HCT116 (cell line): ENCODE measurements around the gene DGKG. TPM values are rescaled to one million over a fixed set of nuclear protein-coding genes. Genes with fewer than 3 reads are reported as not detected.

Experiments used
- ATAC-seq: fragments of 200-7000 bp; cut with Tn5 transposase; 2 replicates; pipeline ENCODE4 v1.9.1; 2020; ENCODE audit warnings: mild to moderate bottlenecking, moderate library complexity
- BruUV-seq: library from RNA; stranded (reverse); fragments of 400-500 nt; replicated peaks from 2 replicates; lab custom pipeline; 2021; lab: Mats Ljungman, UMichigan
- CTCF ChIA-PET: fragments of 300-600 bp; sonication (Branson Sonifier 250); formaldehyde crosslinking; loops from one replicate; lab custom pipeline; 2021; ENCODE audit warnings: antibody characterized with exemption; lab: Charles Lee
- POLR2A ChIA-PET: fragments of 300-600, 350-600 bp; sonication (Branson Sonifier 250); formaldehyde crosslinking; loops from one replicate; lab custom pipeline; 2021; ENCODE audit warnings: antibody characterized with exemption; lab: Charles Lee
- RAD21 ChIA-PET, 2 experiments: fragments of 300-600 bp; sonication (Branson Sonifier 250); formaldehyde crosslinking; loops; one replicate each; lab custom pipeline; 2023; ENCODE audit warnings: low total read pairs in 2 of 2; ENCODE audit not compliant: uncharacterized antibody in 2 of 2, unreplicated experiment in 2 of 2, low non-redundant PET in 1 of 2; lab: Charles Lee
- DNase-seq: peaks from one replicate; pipeline ENCODE4 v3.0.0-alpha.2; 2010; ENCODE audit warnings: low read depth, low spot score
- H2AFZ ChIP-seq: fragments of 200-600 bp; shearing (Covaris generic), sonication (generic); 2 replicates; pipeline ENCODE4 v1.6.1; 2017; ENCODE audit warnings: low read depth, mixed run types, mixed read lengths, antibody characterized with exemption, low read length; ENCODE audit not compliant: poor library complexity, severe bottlenecking
- H3K27ac ChIP-seq: 2 replicates; pipeline ENCODE4 v1.5.1; 2012; ENCODE audit warnings: low read depth, low read length
- H3K27me3 ChIP-seq: fragments of 200-600 bp; sonication (generic); 2 replicates; pipeline ENCODE4 v1.6.1; 2016; ENCODE audit warnings: mixed run types, low read length, mixed read lengths; ENCODE audit not compliant: insufficient read depth
- H3K36me3 ChIP-seq, 2 experiments: fragments of 200-500 bp in 1 of 2; fragments of 200-600 bp in 1 of 2; sonication (Bioruptor generic) in 1 of 2; sonication (generic) in 1 of 2; 2 replicates each; pipeline versions ENCODE4 v1.5.1 to v1.6.1; 2014 to 2016; ENCODE audit warnings: low read length in 2 of 2, inconsistent platforms in 1 of 2, mixed read lengths in 1 of 2, mixed run types in 1 of 2; ENCODE audit not compliant: insufficient read depth in 2 of 2, control insufficient read depth in 1 of 2
- H3K4me1 ChIP-seq, 2 experiments: fragments of 200-600 bp in 1 of 2; sonication (generic) in 1 of 2; 2 replicates each; pipeline versions ENCODE4 v1.5.1 to v1.6.1; 2012 to 2017; ENCODE audit warnings: low read length in 2 of 2, inconsistent platforms in 1 of 2, mild to moderate bottlenecking in 1 of 2, mixed read lengths in 1 of 2, mixed run types in 1 of 2, moderate library complexity in 1 of 2; ENCODE audit not compliant: insufficient read depth in 2 of 2, control insufficient read depth in 1 of 2
- H3K4me2 ChIP-seq: fragments of 200-600 bp; sonication (generic); 2 replicates; pipeline ENCODE4 v1.6.1; 2017; ENCODE audit warnings: mixed run types, low read length, mixed read lengths
- H3K4me3 ChIP-seq, 2 experiments: fragments of 200-600 bp in 1 of 2; sonication (generic) in 1 of 2; replicated peaks in 1 of 2; 2 replicates each; pipeline ENCODE4 v1.5.1; 2011 to 2016; ENCODE audit warnings: low read length in 2 of 2, control low read depth in 1 of 2, low read depth in 1 of 2, mild to moderate bottlenecking in 1 of 2, mixed read lengths in 1 of 2, mixed run types in 1 of 2
- H3K79me2 ChIP-seq: fragments of 200-600 bp; sonication (generic); 2 replicates; pipeline ENCODE4 v1.6.1; 2017; ENCODE audit warnings: mild to moderate bottlenecking, mixed run types, low read length, moderate library complexity, mixed read lengths; ENCODE audit not compliant: insufficient read depth
- H3K9ac ChIP-seq: fragments of 200-600 bp; sonication (generic); 2 replicates; pipeline ENCODE4 v1.6.1; 2016; ENCODE audit warnings: low read length, mixed read lengths
- H3K9me2 ChIP-seq: fragments of 200-600 bp; sonication (generic), shearing (Covaris generic); 2 replicates; pipeline ENCODE4 v1.6.1; 2017; ENCODE audit warnings: mixed run types, mild to moderate bottlenecking, moderate library complexity; ENCODE audit not compliant: insufficient read depth
- H3K9me3 ChIP-seq, 2 experiments: fragments of 200-500 bp in 1 of 2; fragments of 200-600 bp in 1 of 2; sonication (Bioruptor generic) in 1 of 2; sonication (generic) in 1 of 2; 2 replicates each; pipeline ENCODE4 v1.6.1; 2014 to 2017; ENCODE audit warnings: low read length in 2 of 2, mixed read lengths in 2 of 2, inconsistent platforms in 1 of 2, low read depth in 1 of 2, mild to moderate bottlenecking in 1 of 2, mixed run types in 1 of 2, moderate library complexity in 1 of 2; ENCODE audit not compliant: control insufficient read depth in 1 of 2, insufficient read depth in 1 of 2
- H4K20me1 ChIP-seq: fragments of 200-600 bp; sonication (generic), shearing (Covaris generic); 2 replicates; pipeline ENCODE4 v1.6.1; 2017; ENCODE audit warnings: mixed run types, mild to moderate bottlenecking, moderate library complexity; ENCODE audit not compliant: insufficient read depth
- CBX3 ChIP-seq: IDR thresholded peaks from 2 replicates; pipeline ENCODE4 v1.6.1; 2012; ENCODE audit warnings: low read depth
- CEBPB ChIP-seq: IDR thresholded peaks from 2 replicates; pipeline ENCODE4 v1.6.1; 2012; ENCODE audit warnings: low read depth
- EGR1 ChIP-seq: IDR thresholded peaks from 2 replicates; pipeline ENCODE4 v1.6.1; 2012; ENCODE audit warnings: low read depth
- ELF1 ChIP-seq: IDR thresholded peaks from 2 replicates; pipeline ENCODE4 v1.6.1; 2012; ENCODE audit warnings: low read depth, borderline replicate concordance
- EZH2 ChIP-seq: fragments of 200-600 bp; sonication (generic); IDR thresholded peaks from 2 replicates; pipeline ENCODE4 v1.6.1; 2017; ENCODE audit warnings: antibody characterized with exemption, mixed run types
- EZH2phosphoT487 ChIP-seq: fragments of 200-600 bp; IDR thresholded peaks from 2 replicates; pipeline ENCODE4 v1.6.1; 2018; ENCODE audit warnings: antibody characterized with exemption, borderline replicate concordance
- JUND ChIP-seq: IDR thresholded peaks from 2 replicates; pipeline ENCODE4 v1.6.1; 2012
- MAX ChIP-seq: IDR thresholded peaks from 2 replicates; pipeline ENCODE4 v1.6.1; 2012
- POLR2A ChIP-seq: IDR thresholded peaks from 2 replicates; pipeline ENCODE4 v1.7.0; 2011; ENCODE audit warnings: borderline replicate concordance; ENCODE audit not compliant: insufficient read depth, insufficient read length; ENCODE audit errors: extremely low read depth
- POLR2AphosphoS5 ChIP-seq: IDR thresholded peaks from 2 replicates; pipeline ENCODE4 v1.6.1; 2011; ENCODE audit warnings: mild to moderate bottlenecking, low read depth, low read length, moderate library complexity
- RAD21 ChIP-seq: IDR thresholded peaks from 2 replicates; pipeline ENCODE4 v1.6.1; 2012; ENCODE audit warnings: low read depth, mild to moderate bottlenecking
- REST ChIP-seq: IDR thresholded peaks from 2 replicates; pipeline ENCODE4 v1.6.1; 2012; ENCODE audit warnings: low read depth
- SIN3A ChIP-seq: IDR thresholded peaks from 2 replicates; pipeline ENCODE4 v1.6.1; 2012; ENCODE audit warnings: low read depth
- SP1 ChIP-seq: IDR thresholded peaks from 2 replicates; pipeline ENCODE4 v1.6.1; 2012; ENCODE audit warnings: low read depth
- TCF7L2 ChIP-seq: IDR thresholded peaks from 2 replicates; pipeline ENCODE4 v1.7.0; 2011; ENCODE audit warnings: borderline replicate concordance, inconsistent platforms; ENCODE audit not compliant: insufficient read depth, insufficient read length; ENCODE audit errors: extremely low read depth
- ZBTB33 ChIP-seq: IDR thresholded peaks from 2 replicates; pipeline ENCODE4 v1.6.1; 2011; ENCODE audit warnings: mild to moderate bottlenecking, low read length, moderate library complexity; ENCODE audit not compliant: insufficient replicate concordance; ENCODE audit errors: extremely low read depth
- ZFX ChIP-seq: fragments of 450-650 bp; IDR thresholded peaks from 2 replicates; pipeline ENCODE4 v1.6.1; 2017
- ZNF274 ChIP-seq: fragments of 200-500 bp; sonication (Bioruptor generic); IDR thresholded peaks from 2 replicates; pipeline ENCODE4 v1.6.1; 2014; ENCODE audit warnings: mild to moderate bottlenecking, low read depth, low read length, inconsistent platforms
- intact Hi-C: fragments of 100-400 bp; cut with micrococcal nuclease; formaldehyde crosslinking; loops from 2 replicates; pipeline ENCODE4 v1.10.0; 2022
- total RNA-seq: library from RNA; stranded (reverse); gene quantifications from one replicate; pipeline ENCODE4 v1.2.1, GENCODE V29; 2021; ENCODE audit not compliant: unreplicated experiment

Gene DGKG
- total RNA-seq, 1 experiment from 2014 or later = 4.8 TPM

GRCh38 chr3:186132487-186132886 is 229.5 kb downstream of the DGKG start:
- H3K9me2 ChIP-seq = no peaks in the 10 kb centered on the region
- H4K20me1 ChIP-seq = no peaks in the 10 kb centered on the region
- no peaks in the 10 kb centered on the region for H3K9me3 ChIP-seq
- H3K9ac ChIP-seq = no peak overlapping the region
- no peak overlapping the region for H2AFZ ChIP-seq
- DNase-seq (no peak), ATAC-seq (no peak)
- intact Hi-C loops = no loop called here
- H3K4me3 ChIP-seq = no peak overlapping the region
- ChIA-PET POLR2A (no interaction called here), RAD21 (no interaction called here), CTCF (no interaction called here)
- BruUV-seq = no TSS peak
- H3K4me2 ChIP-seq = no peak overlapping the region
- no peaks in the 10 kb centered on the region for H3K79me2 ChIP-seq
- H3K4me1 ChIP-seq = no peaks in the 10 kb centered on the region
- H3K36me3 ChIP-seq = no peaks in the 10 kb centered on the region
- no peaks in the 10 kb centered on the region for H3K27me3 ChIP-seq
- TF ChIP-seq TCF7L2 (no peak), CBX3 (no peak), MAX (no peak), REST (no peak), SP1 (no peak), EZH2phosphoT487 (no peak), ZBTB33 (no peak), SIN3A (no peak), EGR1 (no peak), ZNF274 (no peak), POLR2AphosphoS5 (no peak), JUND (no peak), POLR2A (no peak), ZFX (no peak), EZH2 (no peak), CEBPB (no peak), ELF1 (no peak), RAD21 (no peak)
- H3K27ac ChIP-seq = no peak overlapping the region
